H1 (cell line): Measurements from ENCODE around the gene SLCO2A1. TPM values are rescaled to one million over a fixed set of nuclear protein-coding genes. Genes with fewer than 3 reads are reported as not detected.

Experiments
- CHD7 ChIP-seq: fragments of 300-600 bp; sonication (generic); IDR thresholded peaks from 2 replicates; pipeline ENCODE4 v1.7.1; 2012; ENCODE audit warnings: low read length, moderate library complexity, mild to moderate bottlenecking, inconsistent platforms; ENCODE audit not compliant: insufficient replicate concordance
- EZH2 ChIP-seq: fragments of 200-600 bp; sonication (generic); IDR thresholded peaks from 2 replicates; pipeline ENCODE4 v1.7.1; 2012; ENCODE audit warnings: low read depth, mild to moderate bottlenecking, moderate library complexity, low read length, inconsistent platforms; ENCODE audit not compliant: severe bottlenecking
- KDM4A ChIP-seq: IDR thresholded peaks from one replicate; pipeline ENCODE4 v1.7.1; 2012; ENCODE audit warnings: low read depth, mild to moderate bottlenecking, moderate library complexity, low read length, inconsistent platforms; ENCODE audit not compliant: severe bottlenecking
- MAX ChIP-seq: IDR thresholded peaks from 2 replicates; pipeline ENCODE4 v1.6.1; 2012; ENCODE audit warnings: inconsistent platforms
- POLR2AphosphoS5 ChIP-seq: IDR thresholded peaks from 2 replicates; pipeline ENCODE4 v1.6.1; 2011; ENCODE audit warnings: low read depth, low read length
- SUZ12 ChIP-seq: fragments of 200-600 bp; sonication (generic); IDR thresholded peaks from 2 replicates; pipeline ENCODE4 v1.6.1; 2012; ENCODE audit warnings: mild to moderate bottlenecking, inconsistent platforms, low read length, moderate library complexity, mixed read lengths
- TEAD4 ChIP-seq: IDR thresholded peaks from 2 replicates; pipeline ENCODE4 v1.6.1; 2012; ENCODE audit warnings: low read depth, low read length, inconsistent platforms, mixed read lengths
- polyA plus RNA-seq, 7 experiments: library from polyadenylated mRNA; depleted of rRNA in 3 of 7; stranded (reverse) in 5 of 7; unstranded in 2 of 7; fragments of >200 nt in 5 of 7; fragments of 200-250 nt in 2 of 7; gene quantifications; 1 replicate in 5 of 7; 2 replicates in 1 of 7; 4 replicates in 1 of 7; pipeline versions ENCODE4 v1.2.1 to v1.2.3, GENCODE V29; 2011 to 2013; ENCODE audit warnings: missing spikeins in 2 of 7, mixed read lengths in 2 of 7
- total RNA-seq: library from RNA; stranded (reverse); fragmentation: NEBNext Ultra II Directional; extraction: Animal tissue kit (Norgen Biotek cat#: 25700); gene quantifications from 2 replicates; pipeline ENCODE4 v1.2.1, GENCODE V29; 2021

Gene SLCO2A1
- total and polyA plus RNA-seq, 2 of the 8 experiments (the other 6 are each of a cell fraction or from before 2014, with no cell fraction given): 1.1 to 2.3 TPM

- TF ChIP-seq CHD7: no peak
- TF ChIP-seq EZH2: no peak
- TF ChIP-seq TEAD4: no peak
- peak; percentile 68 for TF ChIP-seq KDM4A
- peak; percentile 54; the same call in 1 of the 2 replicates for TF ChIP-seq SUZ12
- peak; percentile 72 for TF ChIP-seq MAX
- no peak for TF ChIP-seq POLR2AphosphoS5
Observed at GRCh38 chr3:134029256-134029733, 430 bp downstream of the SLCO2A1 start (continued).
